HCT116 (cell line): ENCODE data around the gene PF4V1. TPM values are rescaled to one million over a fixed set of nuclear protein-coding genes. Genes with fewer than 3 reads are reported as not detected.

Experiments
- ATAC-seq: fragments of 200-7000 bp; cut with Tn5 transposase; 2 replicates; pipeline ENCODE4 v1.9.1; 2020; ENCODE audit warnings: mild to moderate bottlenecking, moderate library complexity
- BruUV-seq: library from RNA; stranded (reverse); fragments of 400-500 nt; replicated peaks from 2 replicates; lab custom pipeline; 2021; lab: Mats Ljungman, UMichigan
- CTCF ChIA-PET: fragments of 300-600 bp; sonication (Branson Sonifier 250); formaldehyde crosslinking; loops from one replicate; lab custom pipeline; 2021; ENCODE audit warnings: antibody characterized with exemption; lab: Charles Lee
- POLR2A ChIA-PET: fragments of 300-600, 350-600 bp; sonication (Branson Sonifier 250); formaldehyde crosslinking; loops from one replicate; lab custom pipeline; 2021; ENCODE audit warnings: antibody characterized with exemption; lab: Charles Lee
- RAD21 ChIA-PET, 2 experiments: fragments of 300-600 bp; sonication (Branson Sonifier 250); formaldehyde crosslinking; loops; one replicate each; lab custom pipeline; 2023; ENCODE audit warnings: low total read pairs in 2 of 2; ENCODE audit not compliant: uncharacterized antibody in 2 of 2, unreplicated experiment in 2 of 2, low non-redundant PET in 1 of 2; lab: Charles Lee
- DNase-seq: peaks from one replicate; pipeline ENCODE4 v3.0.0-alpha.2; 2010; ENCODE audit warnings: low read depth, low spot score
- H2AFZ ChIP-seq: fragments of 200-600 bp; shearing (Covaris generic), sonication (generic); 2 replicates; pipeline ENCODE4 v1.6.1; 2017; ENCODE audit warnings: low read depth, mixed run types, mixed read lengths, antibody characterized with exemption, low read length; ENCODE audit not compliant: poor library complexity, severe bottlenecking
- H3K27ac ChIP-seq: 2 replicates; pipeline ENCODE4 v1.5.1; 2012; ENCODE audit warnings: low read depth, low read length
- H3K27me3 ChIP-seq: fragments of 200-600 bp; sonication (generic); 2 replicates; pipeline ENCODE4 v1.6.1; 2016; ENCODE audit warnings: mixed run types, low read length, mixed read lengths; ENCODE audit not compliant: insufficient read depth
- H3K36me3 ChIP-seq, 2 experiments: fragments of 200-500 bp in 1 of 2; fragments of 200-600 bp in 1 of 2; sonication (Bioruptor generic) in 1 of 2; sonication (generic) in 1 of 2; 2 replicates each; pipeline versions ENCODE4 v1.5.1 to v1.6.1; 2014 to 2016; ENCODE audit warnings: low read length in 2 of 2, inconsistent platforms in 1 of 2, mixed read lengths in 1 of 2, mixed run types in 1 of 2; ENCODE audit not compliant: insufficient read depth in 2 of 2, control insufficient read depth in 1 of 2
- H3K4me1 ChIP-seq, 2 experiments: fragments of 200-600 bp in 1 of 2; sonication (generic) in 1 of 2; 2 replicates each; pipeline versions ENCODE4 v1.5.1 to v1.6.1; 2012 to 2017; ENCODE audit warnings: low read length in 2 of 2, inconsistent platforms in 1 of 2, mild to moderate bottlenecking in 1 of 2, mixed read lengths in 1 of 2, mixed run types in 1 of 2, moderate library complexity in 1 of 2; ENCODE audit not compliant: insufficient read depth in 2 of 2, control insufficient read depth in 1 of 2
- H3K4me2 ChIP-seq: fragments of 200-600 bp; sonication (generic); 2 replicates; pipeline ENCODE4 v1.6.1; 2017; ENCODE audit warnings: mixed run types, low read length, mixed read lengths
- H3K4me3 ChIP-seq, 2 experiments: fragments of 200-600 bp in 1 of 2; sonication (generic) in 1 of 2; replicated peaks in 1 of 2; 2 replicates each; pipeline ENCODE4 v1.5.1; 2011 to 2016; ENCODE audit warnings: low read length in 2 of 2, control low read depth in 1 of 2, low read depth in 1 of 2, mild to moderate bottlenecking in 1 of 2, mixed read lengths in 1 of 2, mixed run types in 1 of 2
- H3K79me2 ChIP-seq: fragments of 200-600 bp; sonication (generic); 2 replicates; pipeline ENCODE4 v1.6.1; 2017; ENCODE audit warnings: mild to moderate bottlenecking, mixed run types, low read length, moderate library complexity, mixed read lengths; ENCODE audit not compliant: insufficient read depth
- H3K9ac ChIP-seq: fragments of 200-600 bp; sonication (generic); 2 replicates; pipeline ENCODE4 v1.6.1; 2016; ENCODE audit warnings: low read length, mixed read lengths
- H3K9me2 ChIP-seq: fragments of 200-600 bp; sonication (generic), shearing (Covaris generic); 2 replicates; pipeline ENCODE4 v1.6.1; 2017; ENCODE audit warnings: mixed run types, mild to moderate bottlenecking, moderate library complexity; ENCODE audit not compliant: insufficient read depth
- H3K9me3 ChIP-seq, 2 experiments: fragments of 200-500 bp in 1 of 2; fragments of 200-600 bp in 1 of 2; sonication (Bioruptor generic) in 1 of 2; sonication (generic) in 1 of 2; 2 replicates each; pipeline ENCODE4 v1.6.1; 2014 to 2017; ENCODE audit warnings: low read length in 2 of 2, mixed read lengths in 2 of 2, inconsistent platforms in 1 of 2, low read depth in 1 of 2, mild to moderate bottlenecking in 1 of 2, mixed run types in 1 of 2, moderate library complexity in 1 of 2; ENCODE audit not compliant: control insufficient read depth in 1 of 2, insufficient read depth in 1 of 2
- H4K20me1 ChIP-seq: fragments of 200-600 bp; sonication (generic), shearing (Covaris generic); 2 replicates; pipeline ENCODE4 v1.6.1; 2017; ENCODE audit warnings: mixed run types, mild to moderate bottlenecking, moderate library complexity; ENCODE audit not compliant: insufficient read depth
- TCF7L2 ChIP-seq: IDR thresholded peaks from 2 replicates; pipeline ENCODE4 v1.7.0; 2011; ENCODE audit warnings: borderline replicate concordance, inconsistent platforms; ENCODE audit not compliant: insufficient read depth, insufficient read length; ENCODE audit errors: extremely low read depth
- intact Hi-C: fragments of 100-400 bp; cut with micrococcal nuclease; formaldehyde crosslinking; loops from 2 replicates; pipeline ENCODE4 v1.10.0; 2022
- total RNA-seq: library from RNA; stranded (reverse); gene quantifications from one replicate; pipeline ENCODE4 v1.2.1, GENCODE V29; 2021; ENCODE audit not compliant: unreplicated experiment
- TF ChIP-seq, protein P1 (sequence below): IDR thresholded peaks from 2 replicates; pipeline ENCODE4 v1.6.1; 2012; ENCODE audit warnings: low read depth

The PF4V1 gene
- total RNA-seq, 1 experiment from 2014 or later = not detected

GRCh38 chr4:73871511-73872310 lies 18.6 kb downstream of the PF4V1 start:
- BruUV-seq = no TSS peak
- Histone ChIP-seq H3K9me2 (no peaks in the 10 kb centered on the region), H2AFZ (no peak overlapping the region), H4K20me1 (no peaks in the 10 kb centered on the region), H3K27ac (no peak overlapping the region), H3K36me3 (no peaks in the 10 kb centered on the region), H3K4me2 (no peak overlapping the region), H3K79me2 (no peaks in the 10 kb centered on the region), H3K27me3 (no peaks in the 10 kb centered on the region), H3K4me1 (peaks cover 0 to 13% of the 10 kb centered on the region in 2 experiments; a peak in 3 of 4 replicates), H3K4me3 (no peak overlapping the region), H3K9ac (no peak overlapping the region), H3K9me3 (no peaks in the 10 kb centered on the region)
- TF ChIP-seq TCF7L2 = no peak
- intact Hi-C loops = no loop called here
- ChIA-PET CTCF (no interaction called here), POLR2A (no interaction called here), RAD21 (no interaction called here)
- no peak for ATAC-seq
- DNase-seq = no peak

DNA sequence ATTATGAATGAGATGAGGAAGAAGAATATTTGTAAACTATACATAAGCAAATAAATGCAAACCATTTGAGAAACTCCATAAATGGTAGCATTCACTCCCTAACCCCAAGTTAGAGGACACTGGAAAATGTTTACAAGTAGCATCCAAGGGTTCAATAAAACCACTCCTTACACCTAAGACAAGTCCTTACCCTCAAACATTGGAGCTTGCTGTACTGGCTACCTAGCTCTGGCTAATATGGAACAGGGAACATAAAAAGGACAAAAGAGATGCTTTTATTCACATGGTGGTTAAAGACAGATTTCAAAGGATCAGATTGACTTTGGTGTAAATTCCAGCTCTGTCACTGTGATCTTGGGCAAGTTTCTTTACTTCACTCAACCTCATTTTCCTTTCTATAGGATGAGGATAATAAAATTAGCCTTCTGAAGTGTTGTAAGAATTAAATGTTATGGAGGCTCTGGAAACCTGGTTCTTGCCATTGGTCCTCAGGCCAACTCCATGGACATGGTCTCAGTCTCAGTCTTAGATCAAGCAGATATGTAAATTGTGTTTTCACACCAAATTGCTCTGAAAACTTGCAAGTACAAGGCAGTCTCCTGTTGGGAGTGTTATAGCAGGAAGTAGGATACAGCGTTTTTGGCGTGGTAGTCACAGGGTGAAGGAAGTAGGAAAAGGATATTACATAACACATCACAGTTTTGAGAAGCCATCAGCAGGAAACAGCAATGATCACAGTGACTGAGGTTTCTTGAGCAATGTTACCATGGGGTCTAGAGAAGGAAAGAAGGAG lies 19.4 kb downstream of the PF4V1 start:
- intact Hi-C loops = no loop called here
- Histone ChIP-seq H3K79me2 (no peaks in the 10 kb centered on the region), H3K9me3 (no peaks in the 10 kb centered on the region)
- TF ChIP-seq, protein P1, sequence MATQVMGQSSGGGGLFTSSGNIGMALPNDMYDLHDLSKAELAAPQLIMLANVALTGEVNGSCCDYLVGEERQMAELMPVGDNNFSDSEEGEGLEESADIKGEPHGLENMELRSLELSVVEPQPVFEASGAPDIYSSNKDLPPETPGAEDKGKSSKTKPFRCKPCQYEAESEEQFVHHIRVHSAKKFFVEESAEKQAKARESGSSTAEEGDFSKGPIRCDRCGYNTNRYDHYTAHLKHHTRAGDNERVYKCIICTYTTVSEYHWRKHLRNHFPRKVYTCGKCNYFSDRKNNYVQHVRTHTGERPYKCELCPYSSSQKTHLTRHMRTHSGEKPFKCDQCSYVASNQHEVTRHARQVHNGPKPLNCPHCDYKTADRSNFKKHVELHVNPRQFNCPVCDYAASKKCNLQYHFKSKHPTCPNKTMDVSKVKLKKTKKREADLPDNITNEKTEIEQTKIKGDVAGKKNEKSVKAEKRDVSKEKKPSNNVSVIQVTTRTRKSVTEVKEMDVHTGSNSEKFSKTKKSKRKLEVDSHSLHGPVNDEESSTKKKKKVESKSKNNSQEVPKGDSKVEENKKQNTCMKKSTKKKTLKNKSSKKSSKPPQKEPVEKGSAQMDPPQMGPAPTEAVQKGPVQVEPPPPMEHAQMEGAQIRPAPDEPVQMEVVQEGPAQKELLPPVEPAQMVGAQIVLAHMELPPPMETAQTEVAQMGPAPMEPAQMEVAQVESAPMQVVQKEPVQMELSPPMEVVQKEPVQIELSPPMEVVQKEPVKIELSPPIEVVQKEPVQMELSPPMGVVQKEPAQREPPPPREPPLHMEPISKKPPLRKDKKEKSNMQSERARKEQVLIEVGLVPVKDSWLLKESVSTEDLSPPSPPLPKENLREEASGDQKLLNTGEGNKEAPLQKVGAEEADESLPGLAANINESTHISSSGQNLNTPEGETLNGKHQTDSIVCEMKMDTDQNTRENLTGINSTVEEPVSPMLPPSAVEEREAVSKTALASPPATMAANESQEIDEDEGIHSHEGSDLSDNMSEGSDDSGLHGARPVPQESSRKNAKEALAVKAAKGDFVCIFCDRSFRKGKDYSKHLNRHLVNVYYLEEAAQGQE = no peak
- TF ChIP-seq, all 23 proteins: peak for 0
- no peak for ATAC-seq
- ChIA-PET RAD21 (no interaction called here), CTCF (interaction anchor here (1.9 kb wide), 1 partner anchor 8 kb away, joined by 6 read pairs; no protein-coding TSS in a partner anchor), POLR2A (no interaction called here)
- Histone ChIP-seq H3K9ac (no peak overlapping the region), H3K27ac (no peak overlapping the region), H4K20me1 (no peaks in the 10 kb centered on the region), H3K9me2 (no peaks in the 10 kb centered on the region), H3K27me3 (no peaks in the 10 kb centered on the region), H3K4me1 (peaks cover 0 to 13% of the 10 kb centered on the region in 2 experiments; a peak in 3 of 4 replicates), H3K4me3 (no peak overlapping the region), H3K4me2 (no peak overlapping the region), H3K36me3 (no peaks in the 10 kb centered on the region), H2AFZ (no peak overlapping the region)
- BruUV-seq = no TSS peak
- DNase-seq = no peak
